Inflammatory macrophage treated with lipopolysaccharide for 1 hour (primary cell): ENCODE data around the gene LENG8.
A peak's percentile ranks its signal among the peaks of the same experiment; 100 is the strongest.

ENCODE experiments used
- DNase-seq, 2 donors: peaks; one replicate each; pipeline ENCODE4 v3.0.0-alpha.2; 2020 to 2022

LENG8 gene

DNA sequence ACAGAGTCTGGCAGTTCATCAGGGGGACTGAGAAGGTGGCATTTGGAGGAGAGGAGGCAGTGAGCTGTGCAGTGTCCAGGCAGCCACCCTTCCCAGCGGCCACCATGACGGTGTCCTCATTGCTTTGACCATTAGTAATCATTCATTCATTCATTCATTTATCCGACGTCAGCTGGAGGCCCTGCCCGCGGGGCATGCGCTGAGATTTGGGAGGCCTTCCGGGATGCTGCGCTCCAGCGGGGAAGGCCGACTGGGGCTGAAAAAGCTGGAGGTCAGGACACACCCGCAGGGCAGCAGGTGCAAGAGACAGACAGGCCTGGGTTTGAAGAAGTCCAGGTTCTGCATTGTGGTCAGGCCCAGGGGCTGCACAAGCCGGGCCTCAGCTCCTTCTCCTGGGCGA lies 24.8 kb upstream of the LENG8 start:
- no peak for DNase-seq

DNA sequence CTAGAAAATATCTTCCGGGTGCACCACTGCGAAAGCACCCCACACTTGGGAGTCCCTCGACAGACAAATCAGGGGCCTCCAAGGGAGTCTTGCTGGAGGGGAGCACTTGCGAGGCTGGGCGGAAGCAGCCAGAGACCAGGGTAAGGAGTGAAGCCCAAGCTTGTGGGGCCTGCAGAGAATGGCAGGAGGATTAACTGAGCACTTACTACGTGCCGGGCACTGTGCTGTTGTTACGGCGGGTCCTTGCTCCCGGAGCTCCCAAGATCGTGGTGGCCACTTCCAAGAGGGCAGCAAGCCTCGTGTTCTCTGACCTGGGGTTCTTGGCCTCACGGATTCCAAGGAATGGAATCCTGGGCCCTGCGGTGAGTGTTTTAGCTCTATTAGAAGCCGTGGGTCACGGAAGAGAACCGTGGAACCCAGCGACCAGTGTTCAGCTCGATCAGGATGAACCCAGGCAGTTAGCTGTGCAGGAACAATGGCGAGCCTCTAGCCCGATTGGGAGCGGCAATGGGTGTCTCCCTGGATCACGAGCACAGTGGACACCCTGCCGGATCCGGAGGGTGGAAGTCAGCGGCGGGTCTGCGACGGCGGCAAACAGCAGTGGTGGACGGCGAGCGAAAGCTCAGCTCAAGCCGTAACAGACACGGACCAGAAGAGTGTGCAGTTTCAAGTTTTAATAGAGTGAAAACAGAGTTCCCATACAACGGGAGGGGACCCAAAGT lies 24.2 kb upstream of the LENG8 start:
- no peak for DNase-seq

DNA sequence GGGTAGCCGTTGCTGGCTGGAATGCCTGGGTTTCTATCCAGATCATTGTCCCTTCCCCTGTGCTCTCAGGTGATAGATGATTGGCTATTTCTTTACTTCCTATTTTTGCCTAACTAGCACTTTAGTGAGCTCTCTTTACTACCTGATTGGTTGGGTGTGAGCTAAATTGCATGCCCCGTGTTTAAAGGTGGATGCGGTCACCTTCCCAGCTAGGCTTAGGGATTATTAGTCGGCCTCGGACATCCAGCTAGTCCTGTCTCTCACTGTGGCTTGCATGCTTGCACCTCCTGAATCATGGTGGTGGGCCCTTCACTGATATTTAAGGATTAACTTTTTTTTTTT lies 23.6 kb upstream of the LENG8 start:
- no peak for DNase-seq

- no peak for DNase-seq
Measured at GRCh38 chr19:54426291-54426931, 22.6 kb upstream of the LENG8 start.

GRCh38 chr19:54427586-54427985 lies 21.4 kb upstream of the LENG8 start:
- no peak for DNase-seq

DNA sequence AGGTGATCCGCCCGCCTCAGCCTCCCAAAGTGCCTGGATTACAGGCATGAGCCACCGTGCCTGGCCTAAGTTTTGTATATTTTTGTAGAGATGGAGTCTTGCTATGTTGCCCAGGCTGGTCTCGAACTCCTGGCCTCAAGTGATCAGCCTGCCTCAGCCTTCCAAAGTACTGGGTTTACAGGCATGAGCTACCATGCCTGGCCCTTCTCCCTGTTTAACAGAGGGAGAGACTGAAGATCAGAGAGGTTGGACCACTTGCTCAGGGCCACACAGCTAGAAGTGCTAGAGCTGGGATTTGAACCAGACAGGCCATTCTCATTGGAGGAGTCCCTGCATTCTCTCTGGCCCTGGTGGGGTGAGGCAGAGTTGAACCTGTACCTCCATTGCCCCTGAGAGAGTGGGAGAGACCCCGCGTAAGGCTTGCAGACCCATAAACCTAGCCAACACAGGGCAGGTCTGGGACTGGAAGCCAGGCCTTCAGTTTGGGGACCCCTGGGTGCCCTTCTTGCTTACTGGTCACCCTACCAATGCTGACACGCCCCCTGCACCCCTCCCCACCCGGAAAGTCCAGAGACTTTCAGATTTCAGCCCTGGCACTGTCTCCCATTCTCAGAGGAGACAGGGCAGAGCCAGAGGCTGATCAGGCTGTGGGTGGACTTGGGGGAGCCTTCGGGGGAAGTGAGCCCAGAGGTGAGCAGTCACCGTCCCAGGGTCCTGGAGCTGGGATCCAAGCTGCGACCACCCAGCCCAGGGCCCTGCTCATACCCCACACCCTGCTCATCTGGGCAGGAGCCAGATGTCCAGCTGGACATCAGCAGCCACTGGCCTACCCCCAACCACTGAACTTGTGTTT lies 20.4 kb upstream of the LENG8 start:
- DNase-seq: no peak

GRCh38 chr19:54429176-54429495 lies 19.9 kb upstream of the LENG8 start:
- no peak for DNase-seq

GRCh38 chr19:54429545-54430227 lies 19.3 kb upstream of the LENG8 start:
- no peak for DNase-seq

- peak; percentile 15 to 38 for DNase-seq
Measured at GRCh38 chr19:54430306-54431254, 18.4 kb upstream of the LENG8 start.

DNA sequence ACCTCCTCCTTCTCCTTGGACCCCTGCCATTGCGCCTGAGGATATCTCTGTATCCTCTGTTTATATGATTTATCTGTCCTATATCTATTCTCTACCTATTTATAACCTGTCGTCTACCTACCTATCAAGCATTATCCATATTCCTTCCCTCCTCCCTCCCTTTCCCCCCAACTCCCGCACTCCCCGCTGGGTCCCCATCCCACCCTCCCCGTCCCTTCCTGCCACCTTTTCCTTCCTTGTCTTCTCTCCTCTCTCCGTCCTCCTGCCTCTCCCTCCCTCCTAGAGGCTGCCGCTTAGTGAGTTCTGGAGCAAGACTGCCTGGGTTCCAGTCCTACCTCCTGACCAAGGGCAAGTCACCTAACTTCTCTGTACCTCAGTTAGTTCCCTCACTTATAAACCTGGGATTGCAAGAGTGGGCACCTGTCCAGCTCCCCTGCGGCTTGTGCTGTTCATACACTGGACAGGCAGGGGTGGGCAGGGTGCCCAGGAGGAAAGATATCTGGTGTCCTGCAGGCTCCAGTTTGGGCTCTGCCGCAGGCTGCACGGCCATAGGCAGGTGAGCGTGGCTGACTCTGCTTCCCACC lies 17.7 kb upstream of the LENG8 start:
- DNase-seq: no peak

DNA sequence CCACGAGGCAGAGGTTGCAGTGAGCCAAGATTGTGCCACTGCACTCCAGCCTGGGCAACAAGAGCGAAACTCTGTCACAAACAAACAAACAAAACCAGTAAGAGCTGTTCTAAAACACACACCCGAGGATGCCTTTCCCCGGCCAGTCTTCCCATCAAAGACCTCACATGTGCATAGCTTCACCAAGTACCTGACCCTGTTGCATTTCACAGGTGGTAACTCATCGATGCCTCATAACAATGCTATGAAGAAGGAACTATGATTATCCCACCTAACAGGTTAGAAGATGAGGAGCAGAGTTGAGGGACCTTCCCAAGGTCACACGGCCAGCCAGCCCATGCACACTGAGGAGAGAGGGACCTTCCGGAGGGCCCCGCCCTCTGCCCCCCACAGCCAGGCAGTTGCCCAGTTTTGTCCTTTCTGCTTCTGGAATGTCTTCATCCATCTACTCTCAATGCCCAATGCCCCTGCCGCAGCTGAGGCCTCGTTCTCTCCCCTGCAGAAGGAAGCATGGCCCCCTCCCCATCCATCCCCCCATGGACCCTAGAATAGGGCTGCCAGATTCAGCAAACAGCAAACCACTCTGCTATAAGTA lies 16.8 kb upstream of the LENG8 start:
- DNase-seq: no peak

GRCh38 chr19:54433697-54434096 lies 15.3 kb upstream of the LENG8 start:
- DNase-seq: no peak

- DNase-seq: no peak
Measured at GRCh38 chr19:54434112-54434872, 14.7 kb upstream of the LENG8 start.

DNA sequence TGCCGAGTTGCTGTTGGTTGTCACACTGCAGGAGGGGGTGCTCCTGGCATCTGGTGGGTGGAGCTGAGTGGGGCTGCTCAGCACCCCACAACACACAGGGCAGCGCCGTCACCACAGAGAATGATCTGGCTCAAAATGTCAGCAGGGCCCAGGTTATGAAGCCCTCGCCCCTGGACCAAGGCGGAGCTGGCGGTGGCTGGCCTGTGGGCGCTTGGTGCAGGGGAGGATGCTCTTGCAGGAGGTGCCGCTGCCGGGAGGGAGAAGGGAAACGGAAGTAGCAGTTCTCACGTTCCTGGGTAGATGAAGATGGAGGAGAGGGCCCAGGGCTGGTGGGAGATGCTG lies 14.2 kb upstream of the LENG8 start:
- no peak for DNase-seq

- DNase-seq: no peak
Measured at GRCh38 chr19:54435551-54436016, 13.4 kb upstream of the LENG8 start.

DNA sequence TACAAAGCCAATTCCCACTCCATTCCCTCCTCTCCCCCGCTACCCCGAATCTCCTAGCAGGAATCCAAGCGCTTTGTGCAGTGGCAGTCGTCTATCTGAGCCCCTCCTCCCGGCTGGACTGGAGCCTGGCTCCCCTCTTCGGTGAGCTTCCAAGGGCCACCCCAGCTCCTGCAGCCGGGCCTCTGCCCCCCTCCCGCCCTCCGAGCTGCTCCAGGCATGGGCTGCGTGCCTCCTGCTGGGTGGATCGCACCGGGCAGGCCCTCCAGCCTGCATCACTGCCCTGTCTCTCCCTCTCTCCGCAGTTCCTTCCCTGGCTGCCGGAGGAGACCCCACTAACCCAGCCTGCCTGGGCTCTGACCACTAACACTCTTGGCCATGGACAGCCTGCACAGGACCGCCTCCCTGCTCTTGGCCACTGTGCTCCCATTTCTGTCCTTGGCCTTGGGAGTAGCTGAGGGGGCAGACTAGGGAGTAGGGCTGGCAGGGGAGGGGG lies 12.9 kb upstream of the LENG8 start:
- no peak for DNase-seq

DNA sequence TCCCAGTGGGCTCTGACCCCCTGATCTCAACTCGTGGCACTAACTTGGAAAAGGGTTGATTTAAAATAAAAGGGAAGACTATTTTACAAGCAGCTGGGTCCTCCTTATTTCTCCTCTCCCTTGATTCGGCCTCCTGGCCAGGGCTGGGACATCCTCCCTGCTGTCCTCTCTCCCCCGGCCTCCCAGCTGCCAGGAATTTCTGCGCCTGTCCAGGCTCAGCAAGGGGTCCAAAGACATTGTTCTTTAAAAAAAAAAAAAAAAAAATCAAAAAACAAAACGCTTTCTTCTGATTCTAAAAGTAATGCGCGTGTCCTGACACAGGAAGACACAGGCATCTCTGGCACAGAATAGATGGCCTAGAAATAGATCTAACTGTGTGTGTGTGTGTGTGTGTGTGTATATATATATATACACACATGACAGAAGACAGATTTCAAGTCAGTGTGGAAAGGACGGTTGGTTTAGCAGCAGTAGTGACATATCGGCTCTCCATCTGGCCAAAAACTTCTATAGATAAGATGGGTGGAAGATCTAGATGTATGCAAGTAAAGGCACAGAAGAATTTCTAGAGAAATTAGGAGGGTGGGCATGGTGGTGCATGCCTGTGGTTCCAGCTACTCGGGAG lies 12.3 kb upstream of the LENG8 start:
- no peak for DNase-seq

DNA sequence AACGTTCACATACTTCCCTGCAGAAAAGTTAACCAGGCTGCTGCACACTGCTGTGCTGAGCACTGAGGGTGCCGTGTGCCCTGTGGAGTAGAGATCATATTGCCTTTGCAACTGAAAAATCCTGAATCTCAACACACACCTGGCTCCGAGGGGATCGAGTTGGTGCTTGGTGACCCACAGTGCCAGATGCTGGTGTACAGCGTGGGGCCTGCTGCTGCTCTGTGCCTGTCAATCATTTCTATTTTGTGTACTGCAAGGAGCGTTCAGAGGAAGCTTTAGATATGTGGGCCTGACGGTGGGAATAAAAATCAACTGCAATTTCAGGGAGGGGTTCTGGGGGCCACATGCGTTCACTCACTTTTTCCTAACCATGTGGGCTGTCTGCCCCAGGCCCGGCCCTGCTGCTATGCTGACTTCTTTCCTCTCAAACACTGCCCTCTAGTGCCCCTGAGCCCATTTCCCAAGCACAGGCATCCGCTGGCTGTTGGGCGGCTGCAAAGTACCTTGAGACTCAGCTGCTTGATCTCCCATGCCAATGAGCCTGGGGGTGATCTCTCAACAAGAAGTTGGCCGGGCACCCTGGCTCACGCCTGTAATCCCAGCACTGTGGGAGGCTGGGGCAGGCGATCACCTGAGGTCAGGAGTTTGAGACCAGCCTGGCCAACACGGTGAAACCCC lies 9.7 kb upstream of the LENG8 start:
- DNase-seq: peak in 1 of 2 donors; percentile 33

DNA sequence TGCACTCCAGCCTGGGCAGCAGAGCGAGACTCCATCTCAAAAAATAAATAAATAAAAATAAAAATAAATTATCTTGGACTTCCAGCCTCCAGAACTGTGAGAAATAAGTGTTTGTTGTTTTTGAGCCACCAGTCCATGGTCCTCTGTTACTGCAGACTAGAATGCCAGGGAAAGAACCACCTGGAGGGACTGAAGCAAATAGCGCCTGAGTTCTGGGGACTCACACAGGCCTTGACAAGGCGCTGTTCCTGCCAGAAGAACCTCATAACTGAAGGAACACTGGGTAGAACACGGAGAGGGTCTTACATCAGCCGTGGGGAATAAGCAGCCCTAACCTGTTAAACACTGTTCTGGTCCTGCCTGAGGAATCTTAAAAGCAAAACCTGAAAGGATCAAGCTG lies 8.4 kb upstream of the LENG8 start:
- DNase-seq: no peak
